ENCODE results near the gene EFNA2. TPM values are rescaled to one million over a fixed set of nuclear protein-coding genes. Genes with fewer than 3 reads are reported as not detected.

The EFNA2 gene
- polyA plus RNA-seq, 1 experiment, result not detected

DNA sequence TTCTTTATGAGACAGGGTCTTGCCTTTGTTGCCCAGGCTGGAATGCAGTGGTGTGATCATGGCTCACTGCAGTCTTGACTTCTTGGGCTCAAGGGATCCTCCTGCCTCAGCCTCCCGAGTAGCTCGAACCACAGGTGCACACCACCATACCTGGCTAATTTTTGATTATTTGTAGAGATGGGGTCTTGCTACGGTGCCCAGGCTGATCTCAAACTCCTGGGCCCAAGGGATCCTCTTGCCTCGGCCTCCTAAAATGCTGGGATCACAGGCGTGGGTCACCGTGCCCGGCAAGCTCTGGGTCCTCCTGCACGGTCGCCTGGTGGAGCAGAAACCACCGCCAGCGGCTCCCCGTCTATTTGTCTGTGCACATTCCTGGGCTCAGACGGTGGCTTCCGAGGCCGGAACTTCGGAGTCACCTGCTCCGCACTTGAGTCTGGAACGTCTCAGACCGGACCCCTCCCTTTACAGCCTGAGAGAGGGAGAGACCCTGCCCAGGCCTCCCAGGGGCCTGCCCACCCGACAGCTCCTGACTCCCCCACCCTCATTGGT, 22.2 kb downstream of the EFNA2 start:
- ChIA-PET CTCF (interaction anchor here (0.7 kb wide), 1 partner anchor 52 kb away, joined by 3 read pairs; no protein-coding TSS in a partner anchor), POLR2A (interaction anchor here (0.6 kb wide), 1 partner anchor 9 kb away, joined by 7 read pairs; no protein-coding TSS in a partner anchor)
- no peaks in the 10 kb centered on the region; the same call in 1 of the 2 replicates for H3K9me3 ChIP-seq (ENCODE audit: control insufficient read depth, insufficient read depth, low read length)
- no peak overlapping the region for H3K27ac ChIP-seq (ENCODE audit: low read depth, low read length)
- no peak overlapping the region for H3K4me3 ChIP-seq (ENCODE audit: low read depth, low read length)
- TF ChIP-seq, protein P1, sequence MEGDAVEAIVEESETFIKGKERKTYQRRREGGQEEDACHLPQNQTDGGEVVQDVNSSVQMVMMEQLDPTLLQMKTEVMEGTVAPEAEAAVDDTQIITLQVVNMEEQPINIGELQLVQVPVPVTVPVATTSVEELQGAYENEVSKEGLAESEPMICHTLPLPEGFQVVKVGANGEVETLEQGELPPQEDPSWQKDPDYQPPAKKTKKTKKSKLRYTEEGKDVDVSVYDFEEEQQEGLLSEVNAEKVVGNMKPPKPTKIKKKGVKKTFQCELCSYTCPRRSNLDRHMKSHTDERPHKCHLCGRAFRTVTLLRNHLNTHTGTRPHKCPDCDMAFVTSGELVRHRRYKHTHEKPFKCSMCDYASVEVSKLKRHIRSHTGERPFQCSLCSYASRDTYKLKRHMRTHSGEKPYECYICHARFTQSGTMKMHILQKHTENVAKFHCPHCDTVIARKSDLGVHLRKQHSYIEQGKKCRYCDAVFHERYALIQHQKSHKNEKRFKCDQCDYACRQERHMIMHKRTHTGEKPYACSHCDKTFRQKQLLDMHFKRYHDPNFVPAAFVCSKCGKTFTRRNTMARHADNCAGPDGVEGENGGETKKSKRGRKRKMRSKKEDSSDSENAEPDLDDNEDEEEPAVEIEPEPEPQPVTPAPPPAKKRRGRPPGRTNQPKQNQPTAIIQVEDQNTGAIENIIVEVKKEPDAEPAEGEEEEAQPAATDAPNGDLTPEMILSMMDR (IDR thresholded peaks at IDR 0.05; ENCODE audit: low read depth, low read length), result no peak
- no peak for DNase-seq (ENCODE audit: low read depth, low spot score)
- H3K27me3 ChIP-seq (ENCODE audit: control insufficient read depth, insufficient read depth, low read length), result peaks cover 8% of the 10 kb centered on the region

DNA sequence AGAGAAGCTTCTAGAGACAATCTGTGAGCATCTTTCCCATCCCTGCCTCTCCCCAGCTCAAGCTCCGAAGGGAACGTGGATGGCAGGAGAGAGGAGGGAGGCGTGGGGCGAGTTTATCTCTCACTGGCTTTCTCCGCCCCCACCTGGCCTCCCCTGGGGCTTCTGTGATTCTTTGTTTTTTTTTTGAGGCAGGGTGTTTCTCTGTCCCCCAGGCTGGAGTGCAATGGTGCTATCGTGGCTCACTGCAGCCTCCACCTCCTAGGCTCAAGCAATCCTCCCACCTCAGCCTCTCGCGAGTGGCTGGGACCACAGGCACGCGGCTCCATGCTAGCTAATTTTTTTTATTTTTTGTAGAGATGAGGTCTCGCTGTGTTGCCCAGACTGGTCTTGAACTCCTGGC, 23.0 kb downstream of the EFNA2 start:
- no peak overlapping the region for H3K27ac ChIP-seq (ENCODE audit: low read depth, low read length)
- TF ChIP-seq, protein P1 (IDR thresholded peaks at IDR 0.05; ENCODE audit: low read depth, low read length), result no peak
- POLR2A ChIA-PET, result no interaction called here
- CTCF ChIA-PET, result interaction anchor here (0.7 kb wide), 1 partner anchor 64 kb away, joined by 3 read pairs; no protein-coding TSS in a partner anchor
- H3K27me3 ChIP-seq (ENCODE audit: control insufficient read depth, insufficient read depth, low read length), result peaks cover 8% of the 10 kb centered on the region
- no peak overlapping the region for H3K4me3 ChIP-seq (ENCODE audit: low read depth, low read length)
- H3K9me3 ChIP-seq (ENCODE audit: control insufficient read depth, insufficient read depth, low read length), result no peaks in the 10 kb centered on the region; the same call in 1 of the 2 replicates
- no peak for DNase-seq (ENCODE audit: low read depth, low spot score)

DNA sequence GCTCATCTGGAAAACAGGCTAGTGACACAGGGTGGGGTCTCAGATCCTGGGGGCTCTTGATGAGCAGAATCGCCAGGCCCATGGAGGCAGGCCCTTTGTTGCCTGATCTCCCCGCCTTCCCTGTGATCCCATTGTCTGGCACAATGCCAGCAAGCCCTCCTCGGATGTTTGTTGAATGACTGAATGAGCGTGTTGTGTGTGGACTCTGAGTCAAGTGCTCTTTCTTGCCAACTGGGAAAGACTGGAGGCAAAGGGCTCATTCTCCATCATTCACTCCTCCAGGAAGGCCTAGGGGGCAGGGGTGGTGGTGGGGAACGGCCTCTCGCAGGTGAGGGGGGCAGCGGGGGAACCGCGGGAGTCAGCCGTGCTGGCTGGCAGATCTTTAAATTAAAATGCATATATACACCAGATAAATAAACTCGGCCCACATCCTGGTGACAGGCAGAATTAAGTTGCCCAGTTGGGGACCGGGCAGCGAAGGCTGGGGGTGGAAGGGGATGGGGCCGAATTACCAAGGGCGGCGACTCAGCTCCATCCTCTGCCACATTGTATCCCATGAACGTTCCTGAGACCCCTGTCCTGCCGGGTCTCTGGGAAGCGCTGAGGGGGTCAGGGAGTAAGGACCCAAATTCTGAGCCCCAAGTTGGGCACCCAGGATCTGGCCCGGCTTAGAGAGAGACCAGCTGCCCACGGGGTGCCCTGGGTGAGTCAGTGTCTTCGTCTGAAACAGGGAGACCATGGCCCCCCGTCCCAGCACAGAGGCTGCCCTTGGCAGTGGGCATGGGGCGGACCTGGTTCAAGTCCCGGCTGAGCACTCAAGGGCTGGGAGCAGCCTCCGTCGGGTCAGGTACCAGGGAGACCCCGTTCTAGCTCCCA, 24.5 kb downstream of the EFNA2 start:
- POLR2A ChIA-PET, result no interaction called here
- peaks cover 9% of the 10 kb centered on the region for H3K27me3 ChIP-seq (ENCODE audit: control insufficient read depth, insufficient read depth, low read length)
- no peaks in the 10 kb centered on the region; the same call in 1 of the 2 replicates for H3K9me3 ChIP-seq (ENCODE audit: control insufficient read depth, insufficient read depth, low read length)
- no peak overlapping the region for H3K4me3 ChIP-seq (ENCODE audit: low read depth, low read length)
- TF ChIP-seq, protein P1 (IDR thresholded peaks at IDR 0.05; ENCODE audit: low read depth, low read length), result no peak
- DNase-seq (ENCODE audit: low read depth, low spot score), result no peak
- H3K27ac ChIP-seq (ENCODE audit: low read depth, low read length), result no peak overlapping the region
- CTCF ChIA-PET, result no interaction called here

DNA sequence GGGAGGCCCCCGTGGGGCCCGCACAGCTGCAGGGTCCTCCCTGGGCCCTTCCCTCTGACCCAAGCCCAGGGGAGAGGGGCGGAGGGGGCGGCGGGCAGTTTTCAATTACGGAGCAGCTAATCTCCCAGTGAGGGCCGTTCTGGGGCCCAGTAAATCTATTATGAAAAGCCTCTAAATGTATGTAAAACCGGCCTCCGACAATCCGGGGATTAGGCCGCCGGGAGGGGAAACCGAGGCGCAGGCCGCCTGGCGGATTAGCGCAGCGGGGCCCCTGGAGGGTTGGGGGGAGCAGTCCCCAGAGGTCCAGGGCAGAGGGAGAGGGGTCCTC, 25.1 kb downstream of the EFNA2 start:
- Histone ChIP-seq H3K9me3 (ENCODE audit: control insufficient read depth, insufficient read depth, low read length) (no peaks in the 10 kb centered on the region; the same call in 1 of the 2 replicates), H3K4me3 (ENCODE audit: low read depth, low read length) (no peak overlapping the region), H3K27me3 (ENCODE audit: control insufficient read depth, insufficient read depth, low read length) (peaks cover 12% of the 10 kb centered on the region), H3K27ac (ENCODE audit: low read depth, low read length) (no peak overlapping the region)
- ChIA-PET POLR2A (interaction anchor here (1.0 kb wide), 1 partner anchor 19 kb away, joined by 3 read pairs; no protein-coding TSS in a partner anchor), CTCF (no interaction called here)
- DNase-seq (ENCODE audit: low read depth, low spot score), result no peak
- TF ChIP-seq, protein P1 (IDR thresholded peaks at IDR 0.05; ENCODE audit: low read depth, low read length), result no peak
